ENCODE data around the gene MAP2K2. TPM values are rescaled to one million over a fixed set of nuclear protein-coding genes. Genes with fewer than 3 reads are reported as not detected.

The MAP2K2 gene

DNA sequence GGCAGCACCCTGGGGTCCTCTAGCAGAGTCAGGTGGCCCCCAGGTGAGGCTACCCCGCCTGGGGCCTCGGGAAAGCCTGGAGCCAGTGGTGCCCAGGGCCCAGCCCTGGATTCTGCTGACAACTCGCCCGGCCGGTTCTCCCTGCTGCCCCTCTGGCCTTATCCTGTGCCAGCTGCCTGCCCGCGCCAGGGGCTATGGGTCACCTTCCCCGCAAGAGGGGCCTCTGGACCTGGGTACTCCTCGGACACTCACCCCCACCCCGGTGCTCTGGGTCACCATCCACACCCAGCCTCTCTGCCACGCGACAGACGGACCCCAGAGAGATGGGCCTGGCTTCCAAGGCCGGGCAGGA lies 81.2 kb downstream of the MAP2K2 start:
- Histone ChIP-seq H3K79me1 (ENCODE audit: low read length) (no peaks in the 10 kb centered on the region), H3K79me2 (ENCODE audit: control insufficient read depth, insufficient read depth, low read length) (no peaks in the 10 kb centered on the region), H2BK5ac (ENCODE audit: low read length) (no peak overlapping the region), H3K27me3 (ENCODE audit: insufficient read depth, low read length, poor library complexity) (no peaks in the 10 kb centered on the region), H2BK15ac (replicated peaks; ENCODE audit: low read depth) (no peak overlapping the region), H2BK120ac (ENCODE audit: low read depth, low read length) (no peak overlapping the region), H2AK5ac (ENCODE audit: low read length) (no peak overlapping the region), H3K18ac (ENCODE audit: low read length) (no peak overlapping the region), H3K4me1 (ENCODE audit: control insufficient read depth, low read depth, low read length) (no peaks in the 10 kb centered on the region), H3K4me2 (ENCODE audit: low read length) (no peak overlapping the region), H3K4ac (ENCODE audit: low read depth, low read length) (no peak overlapping the region), H3K9ac (ENCODE audit: low read length) (no peak overlapping the region), H3K27ac (ENCODE audit: low read depth, low read length) (no peak overlapping the region), H3K23ac (ENCODE audit: low read length) (no peak overlapping the region), H4K8ac (ENCODE audit: low read depth, low read length) (no peak overlapping the region), H3K4me3 (ENCODE audit: low read length) (no peak overlapping the region), H3K56ac (ENCODE audit: low read length) (no peak overlapping the region), H3K36me3 (ENCODE audit: control insufficient read depth, insufficient read depth, low read length) (no peaks in the 10 kb centered on the region), H4K5ac (ENCODE audit: low read length) (no peak overlapping the region)
- no peak for DNase-seq
- no CpG with 5 or more reads among the region's 14 CpGs for WGBS (ENCODE audit: extremely low coverage, insufficient coverage, low lambda C conversion rate)

DNA sequence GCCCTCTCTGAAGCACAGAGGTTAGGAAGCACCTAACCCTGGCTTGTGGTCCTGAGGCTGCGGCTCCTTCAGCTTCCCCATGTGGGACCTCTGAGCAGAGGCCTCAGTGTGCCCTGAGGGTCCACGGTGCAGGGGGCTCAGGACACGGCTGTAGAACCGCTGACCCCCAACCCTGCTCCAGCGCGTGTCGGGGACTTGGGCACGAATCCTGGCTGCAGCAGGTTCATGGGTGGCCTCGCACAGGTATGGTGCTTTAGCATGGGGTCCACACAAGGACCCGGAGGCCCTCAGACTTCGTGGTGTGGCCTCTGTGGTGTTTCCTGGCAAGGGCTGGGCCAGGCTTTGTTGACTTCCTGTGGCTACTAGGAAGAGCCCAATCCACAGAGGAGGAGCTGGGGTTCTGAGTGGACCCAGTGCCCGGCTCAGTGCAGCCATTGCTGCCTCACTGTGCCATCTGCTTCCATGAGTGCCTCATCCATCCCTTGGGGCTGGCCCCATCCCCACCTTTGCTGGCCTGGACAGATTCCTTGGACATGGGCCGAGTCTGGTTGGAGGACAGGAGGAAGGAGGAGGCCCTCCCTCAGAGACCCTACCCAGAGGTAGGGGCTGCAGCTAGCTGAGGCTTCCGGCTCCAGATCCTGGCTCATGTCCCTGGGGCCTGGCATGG lies 81.7 kb downstream of the MAP2K2 start:
- no peak overlapping the region for H2BK120ac ChIP-seq (ENCODE audit: low read depth, low read length)
- H3K4ac ChIP-seq (ENCODE audit: low read depth, low read length) = no peak overlapping the region
- H3K9ac ChIP-seq (ENCODE audit: low read length) = no peak overlapping the region
- H3K27me3 ChIP-seq (ENCODE audit: insufficient read depth, low read length, poor library complexity) = no peaks in the 10 kb centered on the region
- no peak overlapping the region for H2BK5ac ChIP-seq (ENCODE audit: low read length)
- H3K18ac ChIP-seq (ENCODE audit: low read length) = no peak overlapping the region
- no peak overlapping the region for H2AK5ac ChIP-seq (ENCODE audit: low read length)
- H3K56ac ChIP-seq (ENCODE audit: low read length) = no peak overlapping the region
- no peaks in the 10 kb centered on the region for H3K36me3 ChIP-seq (ENCODE audit: control insufficient read depth, insufficient read depth, low read length)
- WGBS (ENCODE audit: extremely low coverage, insufficient coverage, low lambda C conversion rate) = no CpG with 5 or more reads among the region's 14 CpGs
- H3K79me2 ChIP-seq (ENCODE audit: control insufficient read depth, insufficient read depth, low read length) = no peaks in the 10 kb centered on the region
- no peak overlapping the region for H3K23ac ChIP-seq (ENCODE audit: low read length)
- no peak overlapping the region for H3K27ac ChIP-seq (ENCODE audit: low read depth, low read length)
- H4K5ac ChIP-seq (ENCODE audit: low read length) = no peak overlapping the region
- no peak overlapping the region for H4K8ac ChIP-seq (ENCODE audit: low read depth, low read length)
- no peak for DNase-seq
- no peaks in the 10 kb centered on the region for H3K4me1 ChIP-seq (ENCODE audit: control insufficient read depth, low read depth, low read length)
- no peak overlapping the region for H3K4me2 ChIP-seq (ENCODE audit: low read length)
- H2BK15ac ChIP-seq (replicated peaks; ENCODE audit: low read depth) = no peak overlapping the region
- H3K79me1 ChIP-seq (ENCODE audit: low read length) = no peaks in the 10 kb centered on the region
- no peak overlapping the region for H3K4me3 ChIP-seq (ENCODE audit: low read length)

Small RNAs within 50 kb of the gene (small RNA-seq; reads per million reads assigned to genes)
- not detected for gene RF00017 (ENCODE audit: insufficient read depth)

All from mesendoderm (in vitro differentiated cells).